HG03045 (cell line): ENCODE results near the gene TMCO4.

Source experiments
- ATAC-seq: cut with Tn5 transposase; IDR thresholded peaks from one replicate; pipeline ENCODE4 v1.9.1; 2021; ENCODE audit warnings: mild to moderate bottlenecking, moderate library complexity; ENCODE audit not compliant: unreplicated experiment

TMCO4 gene

DNA sequence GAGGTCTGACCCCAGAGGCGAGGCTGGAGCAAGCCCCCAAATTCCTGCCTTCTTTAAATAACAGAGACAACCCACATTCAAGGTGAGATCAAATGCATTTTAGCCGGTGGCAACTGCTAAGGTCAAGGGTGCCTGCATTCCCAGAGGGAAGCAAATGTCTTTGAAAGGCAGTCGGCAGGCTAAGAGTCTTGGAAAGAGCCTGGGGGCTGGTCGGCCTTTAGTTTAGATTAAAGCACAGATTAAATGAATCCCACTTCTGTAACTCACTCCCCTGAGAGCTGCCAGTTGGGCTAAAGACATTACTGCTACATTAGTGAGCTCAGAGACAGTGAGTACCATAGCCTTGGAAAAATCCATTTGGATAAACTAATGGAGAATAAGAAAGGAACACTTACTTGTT lies 75.8 kb downstream of the TMCO4 start:
- no peak for ATAC-seq

DNA sequence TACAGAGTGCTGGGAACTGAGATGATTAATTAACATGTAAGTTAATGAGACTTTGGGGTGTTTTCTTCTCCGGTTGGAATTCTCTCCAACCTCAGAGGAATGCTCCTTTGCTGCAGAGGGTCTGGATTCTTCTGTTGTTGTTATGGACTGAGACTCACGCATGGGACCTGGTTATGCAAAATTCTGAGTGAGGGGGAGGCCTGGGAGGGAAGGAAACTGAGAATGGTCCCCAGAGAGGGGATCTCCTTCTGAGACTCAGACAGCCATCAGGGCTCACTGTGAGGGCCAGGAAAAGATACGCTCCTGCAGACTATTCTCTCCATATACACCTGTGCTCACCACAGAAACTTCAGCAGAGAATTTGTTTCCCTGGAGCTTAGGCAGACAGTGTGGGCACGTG lies 78.7 kb downstream of the TMCO4 start:
- ATAC-seq: no peak

DNA sequence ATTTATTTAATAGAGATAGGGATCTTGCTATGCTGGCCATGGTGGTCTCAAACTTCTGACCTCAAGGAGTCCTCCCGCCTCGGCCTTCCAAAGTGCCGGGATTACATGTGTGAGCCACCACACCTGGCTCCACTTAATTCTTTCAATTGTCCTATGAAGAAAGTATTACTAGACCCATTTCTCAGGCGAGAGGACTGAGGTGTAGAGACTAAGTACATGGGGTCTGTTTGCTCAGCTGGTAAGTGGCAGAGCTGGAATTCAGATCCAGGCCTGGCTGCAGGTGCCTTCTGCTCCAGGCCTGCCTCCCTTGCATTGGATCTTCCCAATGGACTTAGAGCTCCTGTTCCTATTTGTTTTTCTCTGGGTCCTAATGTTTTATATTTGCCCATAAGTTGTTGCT lies 79.5 kb downstream of the TMCO4 start:
- ATAC-seq: no peak

GRCh38 chr1:19717467-19717866 lies 82.2 kb downstream of the TMCO4 start:
- no peak for ATAC-seq

DNA sequence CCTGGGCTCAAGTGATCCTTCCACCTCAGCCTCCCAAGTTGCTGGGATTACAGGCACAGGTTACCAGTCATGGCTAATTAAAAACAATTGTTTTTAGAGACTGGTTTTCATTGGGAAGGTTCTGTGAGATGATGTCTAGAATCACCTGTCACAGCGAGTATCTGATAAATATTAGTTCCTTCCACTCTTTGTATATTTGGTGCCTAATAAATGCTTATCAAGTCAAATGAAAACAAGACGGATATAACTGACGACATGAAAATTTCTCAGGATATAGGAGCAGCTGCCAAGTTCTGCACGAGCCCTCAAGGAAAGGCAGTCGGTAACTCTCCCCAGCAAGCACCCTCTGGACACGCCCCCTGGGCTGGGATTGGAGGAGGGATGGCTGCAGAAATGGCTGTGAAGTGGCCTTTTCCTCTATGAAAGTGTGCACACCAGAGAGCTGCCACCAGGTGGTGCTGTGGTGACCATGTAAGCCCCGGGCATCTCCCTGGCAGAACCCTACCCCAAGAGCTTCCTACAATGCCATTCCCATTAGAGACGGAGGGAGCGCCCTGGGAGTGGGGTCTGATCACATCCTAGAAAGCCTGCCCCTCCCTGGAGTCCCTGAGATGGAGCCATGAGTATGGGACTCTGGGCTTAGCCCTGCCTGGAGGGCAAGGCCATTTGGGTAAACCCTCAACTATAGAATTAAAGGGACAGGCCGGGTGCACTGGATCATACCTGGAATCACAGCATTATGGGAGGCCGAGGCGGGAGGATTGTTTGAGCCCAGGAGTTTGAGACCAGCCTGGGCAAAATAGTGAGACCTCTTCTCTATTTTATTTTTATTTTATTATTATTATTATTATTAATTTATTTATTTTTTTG lies 84.1 kb downstream of the TMCO4 start:
- no peak for ATAC-seq

DNA sequence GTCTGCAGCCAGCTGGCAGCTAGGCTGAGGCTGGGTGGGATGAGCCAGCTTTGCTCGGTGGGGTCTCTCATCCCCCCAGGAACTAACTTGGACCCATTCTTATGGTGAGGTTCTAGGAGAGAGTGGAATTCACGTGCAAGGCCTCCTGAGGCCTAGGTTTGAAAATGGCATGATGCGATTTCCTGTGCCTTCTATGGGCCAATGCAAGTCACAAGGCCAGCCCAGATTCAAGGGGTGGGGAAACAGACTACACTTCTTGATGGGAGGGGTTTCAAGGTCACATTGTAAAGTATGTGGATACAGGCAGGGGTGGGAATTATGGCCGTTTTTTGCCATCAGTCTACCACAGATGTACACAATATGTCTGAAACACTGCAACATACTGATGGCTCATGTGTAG lies 86.8 kb downstream of the TMCO4 start:
- no peak for ATAC-seq

- no peak for ATAC-seq
Measured at GRCh38 chr1:19710825-19711611, 88.7 kb downstream of the TMCO4 start.

- ATAC-seq: no peak
Measured at GRCh38 chr1:19709260-19709793, 90.4 kb downstream of the TMCO4 start.

GRCh38 chr1:19708567-19709110 lies 91.1 kb downstream of the TMCO4 start:
- no peak for ATAC-seq

DNA sequence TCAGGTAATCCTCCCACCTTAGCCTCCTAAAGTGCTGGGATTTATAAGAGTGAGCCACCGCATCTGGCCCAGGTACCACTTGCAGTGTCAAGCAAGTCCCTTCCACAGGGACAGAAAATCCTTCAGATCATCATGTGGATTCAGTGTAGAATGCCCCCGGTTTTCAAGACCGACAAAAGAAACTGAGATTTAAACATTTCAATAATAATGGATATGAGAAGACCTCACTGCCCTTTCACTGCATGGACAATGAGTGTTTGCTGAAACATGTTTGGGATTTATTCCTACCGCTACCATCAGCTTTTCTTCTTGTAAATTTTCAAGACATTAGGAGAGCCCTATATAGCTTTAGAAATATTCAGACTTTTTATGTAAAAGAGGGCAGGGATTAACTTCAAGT lies 93.6 kb downstream of the TMCO4 start:
- no peak for ATAC-seq

- no peak for ATAC-seq
Measured at GRCh38 chr1:19705464-19705863, 94.3 kb downstream of the TMCO4 start.

- no peak for ATAC-seq
Measured at GRCh38 chr1:19704247-19705113, 95.2 kb downstream of the TMCO4 start.

- no peak for ATAC-seq
Measured at GRCh38 chr1:19703280-19703679, 96.4 kb downstream of the TMCO4 start.

DNA sequence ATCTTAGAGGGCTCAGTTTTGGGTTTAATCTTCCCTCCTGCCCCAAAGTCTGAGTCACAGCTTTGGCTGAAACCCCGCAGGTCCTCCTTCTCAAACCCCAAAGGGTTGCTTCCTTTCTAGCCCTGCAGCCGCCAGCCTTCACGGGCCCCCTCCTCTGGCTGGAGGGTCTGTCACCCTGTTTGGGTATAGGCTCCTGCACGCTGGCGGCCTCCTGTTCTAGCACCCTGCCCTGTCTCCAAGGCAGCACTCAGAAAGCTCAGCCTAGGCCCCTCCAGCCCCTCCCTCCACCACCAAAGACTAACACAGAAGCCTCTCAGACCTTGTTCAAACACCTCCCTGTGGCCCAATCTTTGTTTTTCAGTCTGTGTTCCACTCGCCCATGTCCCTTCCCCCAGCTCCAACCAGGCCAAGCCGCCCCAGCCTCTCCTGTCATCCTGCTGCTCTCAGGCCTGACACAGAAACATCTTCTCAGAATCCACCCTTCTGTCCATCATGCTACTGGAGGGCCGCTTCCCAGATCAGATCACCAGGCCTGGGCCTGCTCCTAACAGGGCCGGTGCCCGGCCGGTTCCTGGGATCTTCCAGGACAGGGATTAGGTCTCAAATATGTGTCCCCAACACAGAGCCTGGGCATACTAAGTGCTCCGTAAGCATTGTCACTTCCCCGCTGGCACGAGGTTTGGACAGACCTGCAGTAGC lies 99.5 kb downstream of the TMCO4 start:
- ATAC-seq: no peak

GRCh38 chr1:19698181-19698580 lies 101.5 kb downstream of the TMCO4 start:
- no peak for ATAC-seq

DNA sequence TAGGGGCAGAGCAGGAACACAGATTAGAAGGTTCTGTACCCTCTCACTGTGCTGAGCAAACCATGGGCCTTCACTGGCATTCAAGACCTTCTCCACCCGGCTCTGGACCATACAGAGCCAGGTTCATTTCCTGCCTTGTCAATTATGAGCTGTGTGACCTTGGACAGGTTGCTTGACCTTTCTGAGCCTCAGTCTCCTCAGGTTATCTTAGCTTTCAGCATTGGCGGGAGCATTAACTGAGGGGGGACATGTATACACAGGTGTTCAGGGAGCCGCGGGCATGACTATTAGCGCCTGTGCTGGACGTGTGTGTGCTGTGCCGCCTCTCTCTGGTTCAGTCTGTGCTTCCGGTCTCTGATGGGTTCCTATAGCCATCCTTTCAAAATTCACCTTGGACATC lies 102.9 kb downstream of the TMCO4 start:
- ATAC-seq: no peak

- no peak for ATAC-seq
Measured at GRCh38 chr1:19695772-19696171, 103.9 kb downstream of the TMCO4 start.

DNA sequence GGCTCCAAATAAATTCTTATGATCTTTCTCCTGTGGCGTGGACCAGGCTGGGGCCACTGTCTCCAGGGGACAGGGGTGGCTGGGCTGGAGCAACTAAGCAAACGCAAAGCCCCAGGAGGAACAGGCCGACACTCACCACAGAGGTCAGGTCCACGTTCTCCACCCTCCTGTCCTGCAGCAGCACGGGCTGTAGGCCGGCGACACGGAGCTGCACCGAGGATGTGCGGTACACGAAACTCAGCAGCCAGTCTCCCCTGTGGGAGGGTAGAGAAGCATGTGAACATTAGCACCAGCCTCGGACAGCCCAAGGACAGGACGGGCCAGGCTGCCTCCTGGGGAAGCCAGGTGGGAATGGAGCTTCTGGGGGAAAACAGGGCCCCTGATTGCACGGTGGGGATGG lies 105.4 kb downstream of the TMCO4 start:
- no peak for ATAC-seq

DNA sequence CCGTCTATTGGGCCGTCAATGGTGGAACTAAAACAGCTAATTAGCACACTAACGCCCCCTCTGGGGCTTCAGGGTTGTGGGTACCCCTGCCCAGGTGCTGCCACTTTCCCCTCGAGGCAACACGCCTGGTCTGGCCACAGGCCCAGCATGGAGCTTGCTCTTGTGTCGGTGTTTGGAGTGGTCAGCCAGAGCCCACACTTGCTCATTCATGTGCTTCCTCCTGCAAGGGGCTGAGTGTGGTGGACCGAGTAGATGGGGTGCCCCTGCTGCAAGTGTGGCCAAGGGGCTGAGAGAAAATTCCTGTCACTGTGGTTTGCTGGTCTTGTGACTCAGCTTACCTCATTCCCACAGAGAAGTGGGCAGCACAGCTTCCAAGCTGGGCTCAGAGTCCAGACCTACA lies 109.4 kb downstream of the TMCO4 start:
- ATAC-seq: no peak

DNA sequence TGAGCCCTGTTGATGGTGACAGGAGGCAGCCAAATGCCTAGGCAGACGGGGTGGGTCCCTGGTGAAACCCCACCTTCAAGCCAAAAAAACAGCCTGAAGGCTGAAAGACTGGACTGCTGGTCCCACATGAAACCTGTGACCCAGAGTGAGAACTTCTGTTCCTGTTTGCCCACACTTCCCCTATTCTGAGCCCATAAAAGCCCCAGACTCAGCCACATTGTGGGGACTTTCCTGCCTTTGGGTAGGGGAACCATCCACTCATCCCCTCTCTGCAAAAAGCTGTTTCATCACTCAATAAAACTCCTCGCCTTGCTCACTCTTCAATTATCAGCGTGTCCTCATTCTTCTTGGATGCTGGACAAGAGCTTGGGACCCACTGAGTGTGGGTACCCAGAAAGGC lies 109.9 kb downstream of the TMCO4 start:
- ATAC-seq: no peak
